Hepatocyte (in vitro differentiated cells): ENCODE results near the gene SFT2D2. TPM values are rescaled to one million over a fixed set of nuclear protein-coding genes. Genes with fewer than 3 reads are reported as not detected.

Source experiments
- DNase-seq: peaks from one replicate; pipeline ENCODE4 v3.0.0-alpha.2; 2016; ENCODE audit warnings: low spot score
- H2AFZ ChIP-seq: fragments of 200-600 bp; sonication (generic); 2 replicates; pipeline ENCODE4 v1.6.0; 2016; ENCODE audit warnings: antibody characterized with exemption, mild to moderate bottlenecking
- H3K27ac ChIP-seq: fragments of 200-600 bp; sonication (generic); 2 replicates; pipeline ENCODE4 v1.5.1; 2016; ENCODE audit warnings: mild to moderate bottlenecking
- H3K27me3 ChIP-seq: fragments of 200-600 bp; sonication (generic); 2 replicates; pipeline ENCODE4 v1.6.1; 2016
- H3K36me3 ChIP-seq: fragments of 200-600 bp; sonication (generic); replicated peaks from 2 replicates; pipeline ENCODE4 v1.5.1; 2016; ENCODE audit warnings: low read depth; ENCODE audit not compliant: insufficient read depth
- H3K4me1 ChIP-seq: fragments of 200-600 bp; sonication (generic); 2 replicates; pipeline ENCODE4 v1.5.1; 2016; ENCODE audit warnings: mild to moderate bottlenecking, moderate library complexity; ENCODE audit not compliant: insufficient read depth
- H3K4me2 ChIP-seq: fragments of 200-600 bp; sonication (generic); 2 replicates; pipeline ENCODE4 v1.6.0; 2016
- H3K4me3 ChIP-seq: fragments of 200-600 bp; sonication (generic); 2 replicates; pipeline ENCODE4 v1.5.1; 2016; ENCODE audit warnings: mild to moderate bottlenecking
- H3K79me2 ChIP-seq: fragments of 200-600 bp; sonication (generic); 2 replicates; pipeline ENCODE4 v1.6.0; 2017; ENCODE audit warnings: mild to moderate bottlenecking
- H3K9me2 ChIP-seq: fragments of 200-600 bp; sonication (generic); replicated peaks from 2 replicates; pipeline ENCODE4 v1.6.0; 2017; ENCODE audit warnings: mild to moderate bottlenecking; ENCODE audit not compliant: insufficient read depth
- H3K9me3 ChIP-seq: fragments of 200-600 bp; sonication (generic); 2 replicates; pipeline ENCODE4 v1.5.1; 2016; ENCODE audit warnings: low read depth, mild to moderate bottlenecking
- H4K20me1 ChIP-seq: fragments of 200-600 bp; sonication (generic); 2 replicates; pipeline ENCODE4 v1.6.0; 2016; ENCODE audit warnings: mild to moderate bottlenecking; ENCODE audit not compliant: insufficient read depth, poor library complexity, severe bottlenecking
- CTCF ChIP-seq: fragments of 200-600 bp; sonication (generic); IDR thresholded peaks from 2 replicates; pipeline ENCODE4 v1.5.1; 2016; ENCODE audit warnings: antibody characterized with exemption, mild to moderate bottlenecking; ENCODE audit not compliant: poor library complexity
- EZH2 ChIP-seq: fragments of 200-600 bp; sonication (generic); IDR thresholded peaks from 2 replicates; pipeline ENCODE4 v1.6.1; 2016; ENCODE audit warnings: antibody characterized with exemption, mild to moderate bottlenecking, borderline replicate concordance
- EZH2phosphoT487 ChIP-seq: fragments of 200-600 bp; sonication (generic); IDR thresholded peaks from one replicate; pipeline ENCODE4 v1.6.1; 2018; ENCODE audit warnings: antibody characterized with exemption, mild to moderate bottlenecking, low read depth, moderate library complexity; ENCODE audit not compliant: unreplicated experiment, severe bottlenecking
- WGBS: methylation state at CpG from one replicate; pipeline ENCODE4 v1.1.6; 2016; ENCODE audit warnings: low lambda C conversion rate; ENCODE audit errors: missing lambda C conversion rate; 5-methylcytosine and 5-hydroxymethylcytosine counted together
- polyA plus RNA-seq: library from polyadenylated mRNA; unstranded; fragments of >200 nt; fragmentation: Nextera tagmentation; extraction: Ambion mirVana; gene quantifications from 2 replicates; pipeline ENCODE4 v1.2.1, GENCODE V29; 2016
- total RNA-seq: library from RNA; depleted of rRNA; stranded (reverse); fragments of >200 nt; gene quantifications from 2 replicates; pipeline ENCODE4 v1.2.3, GENCODE V29; 2014

The SFT2D2 gene
- total and polyA plus RNA-seq, 2 experiments from 2014 or later: 31.5 to 36.9 TPM

DNA sequence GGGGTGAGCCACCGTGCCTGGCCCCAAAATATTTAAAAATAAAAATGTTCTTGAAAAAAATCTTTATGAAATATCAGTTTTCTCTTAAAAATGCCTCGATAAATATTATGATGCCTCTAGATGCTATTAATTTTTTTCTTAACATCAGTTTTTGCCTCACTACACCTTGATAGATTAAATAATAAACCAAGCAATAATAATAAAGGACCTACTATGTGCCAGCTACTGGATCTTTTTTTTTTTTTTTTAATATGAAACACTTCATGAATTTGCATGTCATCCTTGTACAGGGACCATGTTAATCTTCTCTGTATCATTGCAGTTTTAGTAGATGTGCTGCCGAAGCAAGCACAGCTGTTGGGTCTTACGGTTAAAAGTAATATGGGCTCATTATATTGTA lies 37.3 kb downstream of the SFT2D2 start:
- no peaks in the 10 kb centered on the region for H4K20me1 ChIP-seq
- no peak overlapping the region for H3K27ac ChIP-seq
- peaks cover 2% of the 10 kb centered on the region for H3K36me3 ChIP-seq
- no peaks in the 10 kb centered on the region for H3K9me2 ChIP-seq
- no peak overlapping the region for H3K4me3 ChIP-seq
- peaks cover 5% of the 10 kb centered on the region for H3K79me2 ChIP-seq
- TF ChIP-seq EZH2phosphoT487 (no peak), CTCF (no peak), EZH2 (no peak)
- 95% methylated on average over 4 of the region's 4 CpGs for WGBS
- H3K4me2 ChIP-seq: no peak overlapping the region
- DNase-seq: no peak
- no peak overlapping the region for H2AFZ ChIP-seq
- no peaks in the 10 kb centered on the region for H3K27me3 ChIP-seq
- H3K9me3 ChIP-seq: no peaks in the 10 kb centered on the region
- H3K4me1 ChIP-seq: no peaks in the 10 kb centered on the region

- Histone ChIP-seq H3K4me3 (no peak overlapping the region), H3K27me3 (no peaks in the 10 kb centered on the region), H2AFZ (no peak overlapping the region), H3K9me3 (no peaks in the 10 kb centered on the region), H3K4me2 (no peak overlapping the region), H3K36me3 (no peaks in the 10 kb centered on the region), H3K9me2 (no peaks in the 10 kb centered on the region), H3K4me1 (no peaks in the 10 kb centered on the region), H3K27ac (no peak overlapping the region), H4K20me1 (no peaks in the 10 kb centered on the region), H3K79me2 (peaks cover 4% of the 10 kb centered on the region)
- 94% methylated on average over 7 of the region's 7 CpGs for WGBS
- no peak for TF ChIP-seq EZH2
- TF ChIP-seq EZH2phosphoT487: no peak
- no peak for TF ChIP-seq CTCF
- no peak for DNase-seq
Measured at GRCh38 chr1:168264296-168264695, 38.5 kb downstream of the SFT2D2 start.

GRCh38 chr1:168265596-168265995 lies 39.8 kb downstream of the SFT2D2 start:
- DNase-seq: no peak

More at GRCh38 chr1:168265596-168265995, 39.8 kb downstream of the SFT2D2 start:
- no peak for TF ChIP-seq EZH2phosphoT487
- no peak for TF ChIP-seq CTCF
- TF ChIP-seq EZH2: no peak
- Histone ChIP-seq H3K9me3 (no peaks in the 10 kb centered on the region), H4K20me1 (no peaks in the 10 kb centered on the region), H2AFZ (no peak overlapping the region), H3K36me3 (no peaks in the 10 kb centered on the region), H3K27ac (no peak overlapping the region), H3K4me1 (no peaks in the 10 kb centered on the region), H3K4me3 (no peak overlapping the region), H3K9me2 (no peaks in the 10 kb centered on the region), H3K4me2 (no peak overlapping the region), H3K79me2 (no peaks in the 10 kb centered on the region), H3K27me3 (no peaks in the 10 kb centered on the region)
- WGBS: 95% methylated on average over 1 of the region's 1 CpG
